WTC11 (cell line): ENCODE measurements around the gene C15orf61. TPM values are rescaled to one million over a fixed set of nuclear protein-coding genes. Genes with fewer than 3 reads are reported as not detected.

Experiments
- ATAC-seq: fragments of 200-7000 bp; cut with Tn5 transposase; 2 replicates; pipeline ENCODE4 v1.10.0; 2021; ENCODE audit warnings: mild to moderate bottlenecking, moderate library complexity
- CTCF ChIA-PET: fragments of 300-600 bp; sonication (Branson Sonifier 250); formaldehyde crosslinking; loops from one replicate; lab custom pipeline; 2021; ENCODE audit warnings: antibody characterized with exemption; lab: Charles Lee
- POLR2A ChIA-PET: fragments of 350-600 bp; sonication (Branson Sonifier 250); formaldehyde crosslinking; loops from one replicate; lab custom pipeline; 2021; ENCODE audit warnings: antibody characterized with exemption; lab: Charles Lee
- DNase-seq: peaks from one replicate; pipeline ENCODE4 v3.0.0; 2021; ENCODE audit warnings: low spot score
- H3K27ac Mint-ChIP-seq: 2 replicates; pipeline ENCODE4 v1.8.0; 2021; ENCODE audit warnings: mixed read lengths
- H3K27me3 Mint-ChIP-seq: 2 replicates; pipeline ENCODE4 v1.8.0; 2021; ENCODE audit warnings: low read depth, mild to moderate bottlenecking, moderate library complexity, mixed read lengths
- H3K36me3 Mint-ChIP-seq: 2 replicates; pipeline ENCODE4 v1.8.0; 2021; ENCODE audit warnings: mixed read lengths
- H3K4me1 Mint-ChIP-seq: 2 replicates; pipeline ENCODE4 v1.8.0; 2022; ENCODE audit warnings: mixed read lengths
- H3K4me3 Mint-ChIP-seq: 2 replicates; pipeline ENCODE4 v1.8.0; 2021; ENCODE audit warnings: mild to moderate bottlenecking, moderate library complexity, mixed read lengths
- H3K9me3 Mint-ChIP-seq: 2 replicates; pipeline ENCODE4 v1.8.0; 2021; ENCODE audit warnings: mixed read lengths
- ATF1 ChIP-seq: sonication (generic); formaldehyde crosslinking; IDR thresholded peaks from 2 replicates; pipeline ENCODE4 v1.8.1; 2023; ENCODE audit warnings: mild to moderate bottlenecking, moderate library complexity, missing genetic modification reagents
- ATF2 ChIP-seq: sonication (generic); formaldehyde crosslinking; IDR thresholded peaks from 2 replicates; pipeline ENCODE4 v1.8.1; 2022; ENCODE audit warnings: low read depth, missing genetic modification reagents, borderline replicate concordance
- CBFB ChIP-seq: sonication (generic); formaldehyde crosslinking; IDR thresholded peaks from 2 replicates; pipeline ENCODE4 v1.8.1; 2022; ENCODE audit warnings: mild to moderate bottlenecking, low read depth, missing genetic modification reagents
- CREM ChIP-seq: sonication (generic); formaldehyde crosslinking; IDR thresholded peaks from 2 replicates; pipeline ENCODE4 v1.8.1; 2022; ENCODE audit warnings: mild to moderate bottlenecking, missing genetic modification reagents, moderate library complexity
- E2F4 ChIP-seq: sonication (generic); formaldehyde crosslinking; IDR thresholded peaks from 2 replicates; pipeline ENCODE4 v1.8.1; 2022; ENCODE audit warnings: low read depth, mild to moderate bottlenecking, moderate library complexity, missing genetic modification reagents, borderline replicate concordance
- ELF4 ChIP-seq: sonication (generic); formaldehyde crosslinking; IDR thresholded peaks from 2 replicates; pipeline ENCODE4 v1.8.1; 2022; ENCODE audit warnings: low read depth, mild to moderate bottlenecking, moderate library complexity, missing genetic modification reagents
- ERG ChIP-seq: fragments of 250-450 bp; sonication (Bioruptor Pico); IDR thresholded peaks from 2 replicates; pipeline ENCODE4 v1.8.0; 2021; ENCODE audit warnings: mild to moderate bottlenecking
- FOXK1 ChIP-seq: sonication (generic); formaldehyde crosslinking; IDR thresholded peaks from 2 replicates; pipeline ENCODE4 v1.8.0; 2022; ENCODE audit warnings: mild to moderate bottlenecking, moderate library complexity, missing genetic modification reagents
- GRHL2 ChIP-seq: fragments of 250-450 bp; sonication (Bioruptor Pico); IDR thresholded peaks from 2 replicates; pipeline ENCODE4 v1.8.0; 2022; ENCODE audit warnings: mild to moderate bottlenecking, moderate library complexity; ENCODE audit not compliant: insufficient replicate concordance, severe bottlenecking
- IRF2 ChIP-seq: sonication (generic); formaldehyde crosslinking; IDR thresholded peaks from 2 replicates; pipeline ENCODE4 v1.8.0; 2022; ENCODE audit warnings: low read depth, missing genetic modification reagents, borderline replicate concordance
- JAZF1 ChIP-seq: fragments of 250-450 bp; sonication (Bioruptor Pico); IDR thresholded peaks from 2 replicates; pipeline ENCODE4 v1.9.0; 2021; ENCODE audit warnings: moderate library complexity, mild to moderate bottlenecking, inconsistent platforms
- MYBL2 ChIP-seq: sonication (generic); formaldehyde crosslinking; IDR thresholded peaks from 2 replicates; pipeline ENCODE4 v1.8.1; 2023; ENCODE audit warnings: mild to moderate bottlenecking, moderate library complexity, missing genetic modification reagents
- NFYB ChIP-seq: sonication (generic); formaldehyde crosslinking; conservative IDR thresholded peaks from 2 replicates; pipeline ENCODE4 v1.8.0; 2022; ENCODE audit warnings: low read depth, missing genetic modification reagents
- NR1H2 ChIP-seq: sonication (generic); formaldehyde crosslinking; IDR thresholded peaks from 2 replicates; pipeline ENCODE4 v1.9.0; 2021; ENCODE audit warnings: mild to moderate bottlenecking, moderate library complexity, missing genetic modification reagents
- NR3C1 ChIP-seq: sonication (generic); formaldehyde crosslinking; conservative IDR thresholded peaks from 2 replicates; pipeline ENCODE4 v1.8.1; 2023; ENCODE audit warnings: low read depth, mild to moderate bottlenecking, missing genetic modification reagents
- PRRX2 ChIP-seq: fragments of 250-450 bp; sonication (Bioruptor Pico); IDR thresholded peaks from 2 replicates; pipeline ENCODE4 v1.8.0; 2021; ENCODE audit warnings: mild to moderate bottlenecking
- RORB ChIP-seq: fragments of 250-450 bp; sonication (Bioruptor Pico); IDR thresholded peaks from 2 replicates; pipeline ENCODE4 v1.9.0; 2021; ENCODE audit warnings: mild to moderate bottlenecking
- SMAD3 ChIP-seq: sonication (generic); formaldehyde crosslinking; IDR thresholded peaks from 2 replicates; pipeline ENCODE4 v1.8.0; 2022; ENCODE audit warnings: missing genetic modification reagents, mild to moderate bottlenecking, borderline replicate concordance
- SMAD4 ChIP-seq: sonication (generic); formaldehyde crosslinking; IDR thresholded peaks from 2 replicates; pipeline ENCODE4 v1.8.0; 2022; ENCODE audit warnings: mild to moderate bottlenecking, missing genetic modification reagents
- SP1 ChIP-seq: sonication (generic); formaldehyde crosslinking; conservative IDR thresholded peaks from 2 replicates; pipeline ENCODE4 v1.8.1; 2022; ENCODE audit warnings: missing genetic modification reagents
- TEAD1 ChIP-seq: sonication (generic); formaldehyde crosslinking; IDR thresholded peaks from 2 replicates; pipeline ENCODE4 v1.8.0; 2022; ENCODE audit warnings: mild to moderate bottlenecking, missing genetic modification reagents
- TEAD4 ChIP-seq: sonication (generic); formaldehyde crosslinking; IDR thresholded peaks from 2 replicates; pipeline ENCODE4 v1.8.0; 2022; ENCODE audit warnings: mild to moderate bottlenecking, missing genetic modification reagents
- USF1 ChIP-seq: sonication (generic); formaldehyde crosslinking; IDR thresholded peaks from 2 replicates; pipeline ENCODE4 v1.8.0; 2022; ENCODE audit warnings: mild to moderate bottlenecking, missing genetic modification reagents
- ZMAT4 ChIP-seq: fragments of 250-450 bp; sonication (Bioruptor Pico); IDR thresholded peaks from 2 replicates; pipeline ENCODE4 v1.9.0; 2021; ENCODE audit warnings: mild to moderate bottlenecking
- ZNF425 ChIP-seq: fragments of 250-450 bp; sonication (Bioruptor Pico); conservative IDR thresholded peaks from 2 replicates; pipeline ENCODE4 v1.9.0; 2021; ENCODE audit warnings: mild to moderate bottlenecking
- total RNA-seq: library from RNA; stranded (reverse); gene quantifications from 3 replicates; pipeline ENCODE4 v1.2.3, GENCODE V29; 2021

The C15orf61 gene
- total RNA-seq, 1 experiment from 2014 or later = 3.3 TPM

- H3K36me3 Mint-ChIP-seq = no peaks in the 10 kb centered on the region
- no peak overlapping the region for H3K4me3 Mint-ChIP-seq
- no peaks in the 10 kb centered on the region for H3K9me3 Mint-ChIP-seq
- ChIA-PET POLR2A (no interaction called here), CTCF (no interaction called here)
- DNase-seq (no peak), ATAC-seq (no peak)
- no peak overlapping the region for H3K27ac Mint-ChIP-seq
- H3K27me3 Mint-ChIP-seq = no peaks in the 10 kb centered on the region
- no peak for TF ChIP-seq ZNF425 (CRISPR knock-in tag)
- no peak for TF ChIP-seq CBFB (CRISPR knock-in tag)
- no peak for TF ChIP-seq NFYB (CRISPR knock-in tag)
- TF ChIP-seq IRF2 = no peak
- TF ChIP-seq FOXK1 = no peak
- no peak for TF ChIP-seq PRRX2
- no peak for TF ChIP-seq ATF1 (CRISPR knock-in tag)
- TF ChIP-seq NR3C1 (CRISPR knock-in tag) = no peak
- no peak for TF ChIP-seq GRHL2
- no peak for TF ChIP-seq RORB (CRISPR knock-in tag)
- TF ChIP-seq SMAD4 = no peak
- H3K4me1 Mint-ChIP-seq = peaks cover 28% of the 10 kb centered on the region
Measured at GRCh38 chr15:67544475-67544874, 23.5 kb downstream of the C15orf61 start.

- Mint-ChIP-seq H3K4me1 (peaks cover 36% of the 10 kb centered on the region), H3K27me3 (no peaks in the 10 kb centered on the region), H3K4me3 (no peak overlapping the region), H3K36me3 (peaks cover 3% of the 10 kb centered on the region; the same call in 1 of the 2 replicates), H3K9me3 (no peaks in the 10 kb centered on the region), H3K27ac (no peak overlapping the region)
- no peak for ATAC-seq
- CTCF ChIA-PET = no interaction called here
- TF ChIP-seq FOXK1 (no peak), NR3C1 (CRISPR knock-in tag) (no peak), SMAD3 (CRISPR knock-in tag) (no peak)
- no peak for DNase-seq
- POLR2A ChIA-PET = no interaction called here
Measured at GRCh38 chr15:67545864-67546263, 24.9 kb downstream of the C15orf61 start.

GRCh38 chr15:67547064-67547463 lies 26.1 kb downstream of the C15orf61 start:
- Mint-ChIP-seq H3K4me1 (peaks cover 34% of the 10 kb centered on the region), H3K27ac (peak overlapping the region; percentile 43; the same call in 1 of the 2 replicates), H3K27me3 (no peaks in the 10 kb centered on the region), H3K36me3 (peaks cover 9% of the 10 kb centered on the region; the same call in 1 of the 2 replicates), H3K4me3 (no peak overlapping the region), H3K9me3 (no peaks in the 10 kb centered on the region)
- ChIA-PET CTCF (no interaction called here), POLR2A (no interaction called here)
- DNase-seq = no peak
- ATAC-seq = no peak
- TF ChIP-seq ATF2 (CRISPR knock-in tag) (no peak), SP1 (CRISPR knock-in tag) (no peak), ELF4 (CRISPR knock-in tag) (no peak)

- Mint-ChIP-seq H3K27me3 (no peaks in the 10 kb centered on the region), H3K36me3 (peaks cover 9% of the 10 kb centered on the region; the same call in 1 of the 2 replicates), H3K27ac (peak overlapping the region; percentile 89), H3K4me1 (peaks cover 34% of the 10 kb centered on the region), H3K4me3 (no peak overlapping the region), H3K9me3 (no peaks in the 10 kb centered on the region)
- no peak for ATAC-seq
- CTCF ChIA-PET = interaction anchor here (0.6 to 1.7 kb wide), 3 partner anchors 91 to 288 kb away, joined by 3 to 5 read pairs (median 5); no protein-coding TSS in a partner anchor
- POLR2A ChIA-PET = no interaction called here
- DNase-seq = no peak
- TF ChIP-seq ELF4 (CRISPR knock-in tag) (no peak), ERG (CRISPR knock-in tag) (no peak), CREM (CRISPR knock-in tag) (no peak), MYBL2 (CRISPR knock-in tag) (no peak), SMAD3 (CRISPR knock-in tag) (no peak), JAZF1 (CRISPR knock-in tag) (no peak), ZMAT4 (no peak), USF1 (CRISPR knock-in tag) (no peak), E2F4 (CRISPR knock-in tag) (no peak), TEAD4 (CRISPR knock-in tag) (no peak), NR1H2 (no peak), TEAD1 (no peak)
Measured at GRCh38 chr15:67547836-67548235, 26.9 kb downstream of the C15orf61 start.
